Type B pancreatic cell (in vitro differentiated cells): Measurements from ENCODE around the gene PRIM1. TPM values are rescaled to one million over a fixed set of nuclear protein-coding genes. Genes with fewer than 3 reads are reported as not detected.
"Not testable (repeated sequence)": the region's sequence is repeated elsewhere in the genome, so short reads cannot be mapped to it uniquely, and the experiment has no call there.

Experiments
- DNase-seq: peaks from one replicate; pipeline ENCODE4 v3.0.0; 2021; ENCODE audit warnings: mixed read lengths; ENCODE audit not compliant: unreplicated experiment; ENCODE audit errors: extremely low spot score
- H3K27ac Mint-ChIP-seq: 2 replicates; pipeline ENCODE4 v1.8.0; 2021; ENCODE audit warnings: mild to moderate bottlenecking, mixed read lengths
- H3K27me3 Mint-ChIP-seq: 2 replicates; pipeline ENCODE4 v1.8.0; 2021; ENCODE audit warnings: mixed read lengths
- H3K36me3 Mint-ChIP-seq: 2 replicates; pipeline ENCODE4 v1.8.0; 2021; ENCODE audit warnings: mixed read lengths
- H3K4me1 Mint-ChIP-seq: one replicate; pipeline ENCODE4 v1.8.0; 2021; ENCODE audit warnings: mixed read lengths; ENCODE audit not compliant: unreplicated experiment
- H3K4me3 Mint-ChIP-seq: 2 replicates; pipeline ENCODE4 v1.8.0; 2021; ENCODE audit warnings: mild to moderate bottlenecking, mixed read lengths
- H3K9me3 Mint-ChIP-seq: 2 replicates; pipeline ENCODE4 v1.8.0; 2021; ENCODE audit warnings: mixed read lengths
- CTCF ChIP-seq: fragments of 200-600 bp; sonication (generic); conservative IDR thresholded peaks from 2 replicates; pipeline ENCODE4 v1.5.0; 2021; ENCODE audit warnings: antibody characterized with exemption, mild to moderate bottlenecking
- total RNA-seq: library from RNA; stranded (reverse); gene quantifications from 2 replicates; pipeline ENCODE4 v1.2.1, GENCODE V29; 2021; ENCODE audit warnings: low replicate concordance

PRIM1 gene
- total RNA-seq, 1 donor from 2014 or later = 27.0 TPM

- H3K4me1 Mint-ChIP-seq = peaks cover 11% of the 10 kb centered on the region
- H3K36me3 Mint-ChIP-seq = peaks cover 5% of the 10 kb centered on the region
- no peak overlapping the region for H3K27ac Mint-ChIP-seq
- peaks cover 4% of the 10 kb centered on the region for H3K9me3 Mint-ChIP-seq
- peak overlapping the region; percentile 73 for H3K4me3 Mint-ChIP-seq
- no peak for DNase-seq
- no peak for TF ChIP-seq CTCF
- H3K27me3 Mint-ChIP-seq = no peaks in the 10 kb centered on the region
These were observed 1.4 kb upstream of the PRIM1 start for GRCh38 chr12:56753566-56753965.

GRCh38 chr12:56750596-56750995 lies 1.5 kb downstream of the PRIM1 start:
- H3K9me3 Mint-ChIP-seq, H3K27ac Mint-ChIP-seq: not testable (repeated sequence)

GRCh38 chr12:56749853-56750252 lies 2.3 kb downstream of the PRIM1 start:
- Mint-ChIP-seq H3K36me3 (peaks cover 5% of the 10 kb centered on the region), H3K4me3 (peak overlapping the region; percentile 76), H3K9me3 (no peaks in the 10 kb centered on the region), H3K27me3 (no peaks in the 10 kb centered on the region), H3K27ac (no peak overlapping the region), H3K4me1 (peaks cover 11% of the 10 kb centered on the region)
- DNase-seq = no peak
- TF ChIP-seq CTCF = no peak

More at GRCh38 chr12:56750596-56750995, 1.5 kb downstream of the PRIM1 start:
- Mint-ChIP-seq H3K4me3 (peak overlapping the region; percentile 67), H3K4me1 (peaks cover 11% of the 10 kb centered on the region)
- H3K27me3 Mint-ChIP-seq, DNase-seq, H3K36me3 Mint-ChIP-seq: not testable (repeated sequence)

GRCh38 chr12:56749359-56749758 lies 2.8 kb downstream of the PRIM1 start:
- H3K27me3 Mint-ChIP-seq = no peaks in the 10 kb centered on the region
- TF ChIP-seq CTCF = no peak
- peaks cover 5% of the 10 kb centered on the region for H3K36me3 Mint-ChIP-seq
- no peak overlapping the region for H3K27ac Mint-ChIP-seq
- DNase-seq = no peak
- no peak overlapping the region for H3K4me3 Mint-ChIP-seq
- H3K9me3 Mint-ChIP-seq = no peaks in the 10 kb centered on the region
- peaks cover 11% of the 10 kb centered on the region for H3K4me1 Mint-ChIP-seq

GRCh38 chr12:56728139-56728861 lies 23.8 kb downstream of the PRIM1 start:
- Mint-ChIP-seq H3K27me3 (no peaks in the 10 kb centered on the region), H3K4me3 (no peak overlapping the region), H3K4me1 (peaks cover 17% of the 10 kb centered on the region), H3K27ac (no peak overlapping the region), H3K9me3 (no peaks in the 10 kb centered on the region), H3K36me3 (peaks cover 19% of the 10 kb centered on the region)
- no peak for DNase-seq
- TF ChIP-seq CTCF = no peak

GRCh38 chr12:56726196-56726675 lies 25.9 kb downstream of the PRIM1 start:
- H3K9me3 Mint-ChIP-seq, H3K27me3 Mint-ChIP-seq, DNase-seq: not testable (repeated sequence)
- peaks cover 33% of the 10 kb centered on the region for H3K4me1 Mint-ChIP-seq
- peak overlapping the region; percentile 98 for H3K4me3 Mint-ChIP-seq
- H3K27ac Mint-ChIP-seq = peak overlapping the region; percentile 98
- H3K36me3 Mint-ChIP-seq = peaks cover 33% of the 10 kb centered on the region
